HEK293 (cell line): ENCODE results near the gene CACNA1B.

Source experiments
- ATF2 ChIP-seq: fragments of 450-650 bp; formaldehyde crosslinking; IDR thresholded peaks from 2 replicates; pipeline ENCODE4 v1.5.1; 2016; ENCODE audit warnings: missing biosample characterization, missing genetic modification characterization, low read depth
- GLI4 ChIP-seq: fragments of 450-650 bp; formaldehyde crosslinking; IDR thresholded peaks from 2 replicates; pipeline ENCODE4 v1.5.1; 2016; ENCODE audit warnings: missing biosample characterization, missing genetic modification characterization
- ZNF121 ChIP-seq: fragments of 450-650 bp; formaldehyde crosslinking; IDR thresholded peaks from 2 replicates; pipeline ENCODE4 v1.5.1; 2016; ENCODE audit warnings: missing biosample characterization, missing genetic modification characterization
- ZNF23 ChIP-seq: fragments of 450-650 bp; formaldehyde crosslinking; IDR thresholded peaks from 2 replicates; pipeline ENCODE4 v1.5.1; 2016; ENCODE audit warnings: missing biosample characterization, missing genetic modification characterization, borderline replicate concordance
- ZNF274 ChIP-seq, 2 experiments: fragments of 200-500 bp in 1 of 2; fragments of 450-650 bp in 1 of 2; sonication (Bioruptor generic) in 1 of 2; formaldehyde crosslinking in 1 of 2; IDR thresholded peaks; 2 replicates each; pipeline versions ENCODE4 v1.5.1 to v1.6.1; 2014 to 2016; ENCODE audit warnings: borderline replicate concordance in 1 of 2, inconsistent platforms in 1 of 2, low read length in 1 of 2, missing biosample characterization in 1 of 2, missing genetic modification characterization in 1 of 2
- TF ChIP-seq, protein P1 (sequence below): fragments of 450-650 bp; formaldehyde crosslinking; IDR thresholded peaks from 2 replicates; pipeline ENCODE4 v1.5.1; 2016; ENCODE audit warnings: missing biosample characterization, missing genetic modification characterization

DNA sequence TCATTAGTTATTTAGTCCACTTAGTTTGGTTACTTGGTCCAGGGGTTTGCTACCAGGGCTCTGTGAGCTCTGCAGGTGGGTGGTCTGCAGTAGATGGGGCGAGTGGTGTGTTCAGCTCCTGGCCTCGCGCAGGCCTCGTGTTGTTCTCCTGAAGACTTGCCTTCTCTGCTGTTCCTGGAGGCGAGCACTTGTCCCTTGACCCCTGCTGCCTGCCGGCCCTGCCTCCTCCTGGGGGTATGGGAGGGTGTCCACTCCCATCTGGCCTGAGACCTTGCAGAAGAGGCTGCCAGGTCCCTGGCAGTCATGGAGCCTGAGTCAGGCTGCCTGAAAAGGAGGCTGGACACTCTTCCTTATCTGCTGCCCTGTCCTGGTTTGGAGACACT is 137.0 kb downstream of the CACNA1B start:
- TF ChIP-seq GLI4 (tag by site-specific recombination) (no peak), ZNF23 (tag by site-specific recombination) (no peak), ZNF121 (tag by site-specific recombination) (no peak), ZNF274 (IDR thresholded peaks at IDR 0.05; ENCODE audit: low read length) (no peak), ZNF274 (tag by site-specific recombination; IDR thresholded peaks at IDR 0.05; ENCODE audit: borderline replicate concordance) (no peak), ATF2 (tag by site-specific recombination) (no peak)
- TF ChIP-seq, protein P1, sequence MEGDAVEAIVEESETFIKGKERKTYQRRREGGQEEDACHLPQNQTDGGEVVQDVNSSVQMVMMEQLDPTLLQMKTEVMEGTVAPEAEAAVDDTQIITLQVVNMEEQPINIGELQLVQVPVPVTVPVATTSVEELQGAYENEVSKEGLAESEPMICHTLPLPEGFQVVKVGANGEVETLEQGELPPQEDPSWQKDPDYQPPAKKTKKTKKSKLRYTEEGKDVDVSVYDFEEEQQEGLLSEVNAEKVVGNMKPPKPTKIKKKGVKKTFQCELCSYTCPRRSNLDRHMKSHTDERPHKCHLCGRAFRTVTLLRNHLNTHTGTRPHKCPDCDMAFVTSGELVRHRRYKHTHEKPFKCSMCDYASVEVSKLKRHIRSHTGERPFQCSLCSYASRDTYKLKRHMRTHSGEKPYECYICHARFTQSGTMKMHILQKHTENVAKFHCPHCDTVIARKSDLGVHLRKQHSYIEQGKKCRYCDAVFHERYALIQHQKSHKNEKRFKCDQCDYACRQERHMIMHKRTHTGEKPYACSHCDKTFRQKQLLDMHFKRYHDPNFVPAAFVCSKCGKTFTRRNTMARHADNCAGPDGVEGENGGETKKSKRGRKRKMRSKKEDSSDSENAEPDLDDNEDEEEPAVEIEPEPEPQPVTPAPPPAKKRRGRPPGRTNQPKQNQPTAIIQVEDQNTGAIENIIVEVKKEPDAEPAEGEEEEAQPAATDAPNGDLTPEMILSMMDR (tag by site-specific recombination), result no peak
